ENCODE results near the gene PCSK6. TPM values are rescaled to one million over a fixed set of nuclear protein-coding genes. Genes with fewer than 3 reads are reported as not detected.

PCSK6 gene
- polyA plus RNA-seq, 1 donor, result 9.8 TPM

DNA sequence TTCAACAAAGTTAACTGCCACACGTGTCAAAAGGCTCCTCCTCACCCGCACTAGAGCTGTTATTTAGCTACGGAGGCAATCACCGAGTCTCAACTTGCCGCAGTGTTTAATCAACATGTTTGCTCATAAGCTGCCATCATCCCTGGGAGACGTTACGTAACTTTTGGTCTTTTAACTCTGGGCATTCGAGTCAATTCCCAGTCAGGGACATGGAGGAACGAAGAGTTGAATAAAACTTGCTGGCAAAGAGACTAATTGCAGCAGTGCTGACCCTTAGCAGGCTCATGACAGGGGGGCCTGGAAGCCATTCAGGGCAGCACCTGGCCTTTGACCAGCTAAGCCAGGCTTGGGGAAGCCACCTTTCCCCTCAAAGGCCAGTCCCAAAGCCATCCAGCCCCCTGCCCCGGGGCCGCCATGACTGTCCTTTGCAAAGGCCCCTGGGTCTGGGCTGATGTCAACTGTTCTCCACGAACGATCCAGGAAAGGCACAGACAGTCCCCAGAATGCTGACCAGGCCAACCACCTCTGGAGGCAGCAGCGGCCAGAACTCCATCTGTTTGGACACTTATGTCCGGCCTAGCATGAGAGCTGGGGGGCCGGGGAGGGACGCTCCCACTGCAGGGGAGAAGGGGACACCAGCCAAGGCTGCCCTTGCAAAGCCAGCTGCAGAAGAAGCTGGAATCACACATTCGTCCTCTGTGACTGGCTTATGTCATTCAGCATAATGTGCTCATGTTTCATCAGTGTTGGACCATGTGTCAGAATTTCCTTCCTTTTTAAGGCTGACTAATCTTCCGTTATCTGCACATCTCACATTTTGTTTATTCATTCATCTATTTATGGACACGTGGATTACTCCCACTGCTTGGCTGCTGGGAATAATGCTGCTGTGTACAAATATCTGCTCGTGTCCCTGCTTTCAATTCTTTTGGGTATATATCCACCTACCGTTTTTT lies 43.7 kb downstream of the PCSK6 start:
- no peak for DNase-seq

DNA sequence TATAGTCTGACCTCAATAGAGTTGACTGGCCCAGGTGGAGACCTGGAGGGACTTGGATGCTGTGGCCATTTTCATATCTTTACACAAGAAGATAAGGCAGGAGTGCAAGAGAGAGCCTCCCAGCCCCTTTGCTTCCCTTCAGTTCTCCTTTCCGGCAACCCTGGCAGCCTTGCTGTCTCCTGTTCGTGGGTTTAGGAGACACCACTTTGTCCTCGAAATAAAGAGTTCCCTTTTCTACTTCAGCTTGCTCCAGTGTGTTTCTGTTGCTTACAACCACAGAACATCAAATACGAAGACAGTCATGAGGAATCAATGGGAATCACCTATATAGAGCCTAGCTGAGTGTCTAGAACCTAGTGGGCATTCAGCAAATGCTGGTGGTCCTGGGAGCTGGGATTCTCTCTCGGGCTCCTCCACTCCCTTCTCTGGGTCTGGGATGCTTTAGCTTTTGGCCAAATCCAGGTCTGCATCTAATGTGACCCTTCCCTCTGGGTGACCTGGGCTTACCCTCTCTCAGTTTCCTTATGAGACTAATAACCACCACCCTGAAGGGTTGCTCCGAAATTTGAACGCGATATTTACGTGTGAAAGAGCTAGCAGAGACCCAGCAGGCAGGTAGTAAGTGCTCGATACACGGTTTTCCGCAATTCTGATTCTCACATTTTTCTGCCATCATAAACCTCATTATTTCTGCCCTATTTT lies 44.5 kb downstream of the PCSK6 start:
- no peak for DNase-seq

DNA sequence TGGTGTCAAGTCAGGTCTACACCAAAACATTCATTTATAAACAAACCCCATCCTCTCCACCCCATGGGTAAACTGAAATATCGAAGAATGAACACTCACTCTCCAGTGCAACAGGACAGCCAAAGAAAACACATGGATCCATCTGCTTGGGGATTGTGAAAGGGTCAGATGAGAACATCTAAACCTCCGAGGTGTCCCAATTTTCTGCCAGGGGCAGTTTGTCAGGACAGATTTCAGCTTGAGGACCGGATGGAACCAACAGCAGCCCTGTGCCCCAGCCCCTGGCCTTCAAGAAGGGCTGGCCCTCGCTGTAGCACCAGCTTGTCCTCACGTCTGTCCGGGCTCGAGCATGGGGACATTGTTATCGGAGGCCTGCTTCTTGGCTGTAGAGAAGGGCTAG lies 45.5 kb downstream of the PCSK6 start:
- no peak for DNase-seq

DNA sequence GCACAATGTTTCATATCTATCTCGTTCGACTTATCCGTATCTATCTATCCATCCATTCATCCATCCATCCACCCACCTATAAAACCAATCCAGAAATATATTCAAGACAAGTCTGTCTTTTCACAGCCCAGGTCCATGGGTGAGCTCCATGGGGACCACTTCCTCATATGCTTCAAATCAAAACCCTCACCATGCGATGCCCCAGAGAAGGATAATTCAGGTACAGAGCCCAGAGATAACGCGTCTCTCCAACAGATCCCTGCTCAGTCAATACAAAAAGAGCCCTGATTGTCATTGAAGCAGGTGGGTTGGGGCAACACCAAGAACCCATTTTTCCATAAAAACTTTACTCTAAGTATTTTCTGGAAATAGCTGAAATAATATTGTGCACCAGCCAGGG lies 47.2 kb downstream of the PCSK6 start:
- DNase-seq, result no peak

DNA sequence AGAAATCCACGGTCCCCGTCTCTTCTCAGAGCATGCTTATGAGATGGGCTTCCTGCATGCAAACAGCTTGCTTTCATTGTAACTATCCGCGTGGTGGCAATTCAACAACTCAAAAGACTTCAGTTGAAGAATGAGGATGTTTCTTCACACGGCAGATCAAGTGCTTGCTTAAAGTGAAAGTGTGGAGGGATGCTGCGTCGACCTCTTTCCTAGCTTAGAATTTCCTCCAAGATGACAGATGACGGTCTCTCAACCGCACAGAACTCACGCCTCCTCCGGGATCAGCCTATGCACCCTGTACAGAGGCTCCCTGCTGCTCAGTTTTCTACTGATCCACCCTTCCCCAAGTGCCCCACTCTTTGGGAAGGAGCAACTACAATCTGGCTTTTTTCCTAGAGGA lies 47.8 kb downstream of the PCSK6 start:
- no peak for DNase-seq

DNA sequence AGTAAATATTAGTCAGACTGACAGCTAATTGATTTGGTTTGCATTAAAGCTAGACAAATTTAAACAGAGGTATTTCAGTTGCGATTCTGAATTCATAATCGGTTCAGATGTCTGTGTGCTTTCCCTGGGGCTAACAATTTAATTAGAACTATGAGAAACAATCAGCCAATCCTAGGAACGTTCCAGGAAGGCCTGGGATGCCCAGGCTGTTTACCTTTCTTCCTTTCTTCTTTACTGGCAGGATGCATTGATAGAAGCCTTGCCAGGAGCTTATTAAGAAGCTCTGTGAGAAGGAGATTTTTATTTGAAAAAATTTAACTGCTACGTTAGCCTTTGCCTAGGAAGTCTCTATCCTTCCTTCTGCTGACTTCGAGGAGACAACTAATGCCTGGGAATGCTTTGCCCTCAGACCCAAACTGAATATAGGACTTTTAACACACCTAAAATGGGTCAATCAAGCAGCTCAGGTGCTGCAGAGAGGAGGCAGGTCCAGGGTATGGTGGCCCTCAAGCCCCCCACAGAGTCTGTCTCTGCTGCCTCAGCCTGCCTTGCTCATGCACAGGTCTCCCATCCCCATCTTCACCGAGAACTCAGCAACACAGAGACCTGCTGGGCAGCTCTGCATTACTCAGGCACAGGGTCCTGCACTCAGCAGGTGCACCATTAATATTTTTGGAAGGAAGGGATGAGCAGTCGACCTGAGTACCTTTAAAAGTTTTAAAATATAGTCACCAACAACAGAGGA lies 48.5 kb downstream of the PCSK6 start:
- no peak for DNase-seq

DNA sequence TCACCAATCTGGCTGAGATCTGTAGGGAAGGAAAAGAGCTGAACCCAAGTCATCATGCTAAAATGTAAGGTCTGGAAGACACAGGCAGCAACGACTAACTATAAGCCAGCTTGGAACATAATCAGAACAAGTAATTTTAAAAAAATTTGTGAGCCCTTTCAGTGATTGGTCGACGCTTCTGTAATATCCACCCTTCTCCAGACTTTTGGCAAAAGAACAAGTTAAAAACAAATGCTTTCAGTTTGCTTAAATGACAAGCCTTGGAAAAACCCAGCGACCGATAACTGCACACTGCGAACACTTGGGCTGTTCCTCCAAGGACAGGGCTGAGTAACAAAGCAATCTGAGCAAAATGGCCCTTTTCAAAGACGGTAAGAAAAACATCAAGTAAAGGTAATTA lies 49.6 kb downstream of the PCSK6 start:
- peak; percentile 67 for DNase-seq

DNA sequence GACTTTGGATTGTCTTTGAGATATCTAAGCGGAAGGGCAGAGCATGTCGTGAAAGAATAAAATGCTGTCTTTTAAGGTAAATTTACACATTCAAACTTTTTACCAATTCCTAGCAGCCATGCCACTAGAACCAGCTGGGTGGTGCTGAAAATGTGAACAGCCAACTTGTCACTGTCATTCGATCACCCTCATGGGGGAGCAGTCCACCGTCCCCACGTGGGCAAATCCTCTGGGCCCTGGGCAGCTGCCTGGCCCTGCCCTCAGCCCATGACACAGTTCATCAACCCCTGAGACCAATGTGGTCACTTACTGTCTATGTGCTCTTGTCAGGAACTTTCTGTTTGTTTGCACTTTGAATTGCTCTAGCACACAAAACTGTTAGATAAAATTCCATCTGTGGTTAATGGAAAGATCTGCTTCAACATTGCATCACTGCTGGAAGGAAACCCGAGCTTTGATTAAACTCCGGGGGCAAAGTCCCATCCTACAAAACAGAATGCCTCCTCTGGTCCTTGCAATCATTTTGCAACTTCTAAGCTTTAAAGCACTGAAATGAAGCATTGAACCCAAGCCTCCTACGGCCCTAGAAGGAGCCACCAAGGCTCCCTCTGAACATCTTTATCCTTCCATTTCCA lies 50.1 kb downstream of the PCSK6 start:
- no peak for DNase-seq

DNA sequence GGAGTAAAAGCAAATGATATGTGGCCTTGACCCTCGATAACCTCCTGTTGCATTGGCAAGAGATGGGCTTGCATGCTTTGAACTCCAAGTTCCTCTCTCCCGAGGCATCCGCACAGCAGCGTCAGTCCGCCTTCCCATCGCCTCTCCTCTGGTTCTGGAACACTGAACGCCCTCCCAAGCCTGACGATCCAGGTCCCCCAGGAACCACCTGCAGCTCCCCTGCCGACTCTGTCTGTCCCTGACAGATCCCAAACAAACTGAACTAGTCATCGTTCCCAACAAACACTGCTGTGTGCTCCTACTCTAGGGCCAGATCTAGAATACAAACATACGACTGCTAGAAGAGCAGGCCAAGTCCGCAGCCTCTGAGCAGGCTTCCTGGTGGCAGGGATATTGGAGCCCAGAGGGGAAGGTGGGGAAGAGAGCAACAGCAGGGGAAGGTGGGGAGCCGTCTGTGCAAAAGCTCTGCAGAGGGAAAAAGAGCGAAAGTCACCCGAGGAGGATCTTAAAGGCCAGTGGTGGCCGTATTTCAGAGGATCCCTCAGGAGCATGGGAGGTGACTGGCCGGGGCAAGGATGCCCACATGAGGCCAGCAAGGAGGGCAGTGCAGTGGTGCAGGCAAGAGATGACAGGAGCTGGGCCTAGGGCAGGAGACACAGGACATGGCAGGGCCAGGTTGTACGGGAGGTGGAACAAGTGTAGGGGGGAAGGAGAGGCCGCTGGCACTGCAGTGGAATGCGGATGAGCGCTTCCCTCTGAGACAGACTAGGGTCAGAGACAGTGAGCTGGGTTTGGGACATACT lies 50.8 kb downstream of the PCSK6 start:
- no peak for DNase-seq

DNA sequence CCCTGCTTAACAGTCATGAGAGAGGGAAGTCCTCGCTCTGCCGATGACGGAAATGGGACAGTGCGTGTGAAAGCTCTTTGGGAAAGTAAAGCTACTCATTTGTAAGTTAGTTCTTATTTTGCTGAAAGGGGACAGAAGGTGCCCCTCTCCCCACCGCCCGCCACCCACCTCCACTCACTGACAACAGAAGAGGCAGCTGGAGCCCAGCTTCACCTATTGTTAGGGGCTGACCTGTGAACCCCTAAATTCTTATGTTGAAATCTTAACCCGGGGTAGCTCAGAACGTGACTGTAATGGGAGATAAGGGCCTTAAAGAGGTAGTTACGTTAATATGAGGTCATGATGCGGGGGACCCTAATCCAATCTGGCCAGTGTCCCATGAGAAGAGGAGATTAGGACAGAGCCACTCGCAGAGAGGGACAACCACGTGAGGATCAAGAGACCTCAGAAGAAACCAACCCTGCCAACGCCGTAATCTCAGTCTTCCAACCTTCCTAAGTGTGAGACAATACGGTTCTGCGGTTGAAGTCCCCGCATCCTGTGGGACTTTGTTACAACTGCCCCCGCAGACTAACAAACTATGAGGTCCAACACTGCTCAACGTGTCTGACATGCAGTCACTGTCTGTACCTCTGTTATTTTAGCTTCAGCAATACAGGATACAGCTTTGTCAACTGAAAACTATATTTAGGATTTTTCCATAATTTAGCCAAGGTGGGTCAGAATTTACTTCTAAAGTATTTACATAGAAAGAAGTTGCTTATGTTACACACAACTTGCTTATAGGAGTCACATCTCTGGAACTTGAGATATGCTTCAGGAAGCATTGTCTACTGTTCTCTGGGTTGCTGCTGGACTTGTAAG lies 51.7 kb downstream of the PCSK6 start:
- DNase-seq, result no peak

DNA sequence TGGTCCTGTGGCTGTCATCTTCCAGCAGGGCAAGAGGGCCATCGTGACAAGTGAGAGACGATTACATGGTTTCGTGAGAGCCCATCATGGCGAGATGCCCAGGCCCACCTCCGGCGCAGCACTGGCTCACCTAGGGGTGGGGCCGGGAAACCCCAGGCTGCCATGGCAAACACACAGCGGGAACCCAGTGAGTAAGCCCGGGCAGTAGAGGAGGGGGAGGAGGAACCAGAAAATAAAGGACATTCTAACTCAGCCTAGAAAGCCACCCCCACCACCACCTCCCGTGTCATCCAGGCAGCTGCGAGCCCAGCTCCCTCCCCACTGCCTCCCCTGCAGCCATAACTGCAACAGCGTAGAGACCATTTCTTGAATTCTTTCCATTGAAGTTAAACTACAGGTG lies 52.3 kb downstream of the PCSK6 start:
- DNase-seq, result no peak

DNA sequence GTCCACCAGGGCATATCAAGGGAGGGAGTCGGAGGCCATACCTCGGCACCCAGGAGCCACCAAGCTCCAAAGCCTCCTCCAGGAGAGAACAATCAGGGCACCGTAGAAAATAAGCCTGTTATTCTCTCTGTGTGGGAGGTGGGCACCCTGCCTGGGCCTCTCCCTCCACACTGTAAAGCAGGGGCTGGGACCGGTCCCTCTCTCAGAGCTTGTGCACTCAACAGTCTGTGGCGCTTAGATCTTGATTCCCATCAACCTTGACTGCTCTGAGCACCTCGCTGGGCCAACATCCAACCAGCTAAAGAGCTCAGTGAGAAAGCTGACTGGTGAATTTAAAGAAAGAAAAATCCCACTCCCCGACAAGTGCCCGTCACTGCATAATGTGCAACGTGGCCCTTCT lies 53.0 kb downstream of the PCSK6 start:
- no peak for DNase-seq

DNA sequence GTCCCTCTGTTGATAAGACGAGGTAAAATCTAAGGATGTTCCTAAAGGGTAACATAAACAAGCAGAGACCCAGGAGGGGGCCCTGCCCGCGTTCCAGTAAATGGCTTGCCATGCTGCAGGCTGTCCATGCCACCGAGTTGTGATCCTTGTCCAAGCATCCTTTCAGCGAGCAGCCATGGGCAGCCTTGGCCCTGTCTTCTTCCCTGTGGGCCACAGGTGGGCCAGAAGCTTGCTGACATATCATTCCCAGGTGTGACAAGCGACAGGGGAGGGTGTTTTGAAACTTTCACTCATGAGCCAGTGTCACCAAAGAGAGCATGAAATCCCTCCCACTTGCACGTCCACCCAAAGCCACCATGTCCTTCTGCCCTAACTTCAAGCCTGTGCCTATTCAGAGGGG lies 53.7 kb downstream of the PCSK6 start:
- DNase-seq, result no peak

DNA sequence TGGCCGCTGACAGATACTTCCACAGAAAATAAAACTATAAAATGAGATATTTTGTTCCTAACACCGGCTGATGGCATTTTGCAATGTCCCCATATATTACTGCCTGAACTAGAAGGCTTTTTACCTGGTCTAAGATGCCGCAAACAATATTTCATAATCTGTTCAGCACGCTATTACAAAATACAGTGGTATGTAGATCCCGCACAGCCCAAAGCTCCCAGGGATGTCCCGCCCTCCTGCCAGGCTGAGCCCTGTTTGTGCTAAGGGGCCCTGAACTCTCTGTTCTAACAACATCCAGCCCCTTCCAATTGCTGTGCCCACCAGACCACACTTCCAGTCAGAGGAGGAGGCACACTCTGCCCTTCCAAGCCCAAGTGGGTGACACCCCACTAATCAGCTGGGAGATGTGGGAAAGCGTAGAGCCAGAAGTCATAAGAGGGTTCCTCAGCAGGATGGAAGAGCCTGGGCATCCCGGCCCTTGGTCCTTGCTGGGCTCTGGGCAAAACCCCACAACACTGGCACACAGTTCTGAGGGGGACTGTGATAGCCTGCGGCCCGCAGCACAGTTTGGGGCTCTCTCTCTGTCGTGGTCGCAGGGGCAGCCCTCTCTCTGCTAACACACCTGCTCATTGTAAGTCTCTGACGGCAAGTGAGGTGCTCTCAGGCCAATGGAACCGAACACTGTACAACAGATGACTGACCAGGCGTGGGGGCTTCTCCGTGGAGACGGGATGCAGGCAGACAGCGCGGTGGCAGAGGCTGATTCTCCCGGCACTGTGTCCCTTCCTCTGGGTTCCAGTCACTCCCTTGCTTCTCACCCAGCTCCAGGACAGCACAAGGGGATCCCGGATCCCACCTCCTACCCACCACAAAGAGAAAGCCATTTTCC lies 55.2 kb downstream of the PCSK6 start:
- DNase-seq, result no peak

DNA sequence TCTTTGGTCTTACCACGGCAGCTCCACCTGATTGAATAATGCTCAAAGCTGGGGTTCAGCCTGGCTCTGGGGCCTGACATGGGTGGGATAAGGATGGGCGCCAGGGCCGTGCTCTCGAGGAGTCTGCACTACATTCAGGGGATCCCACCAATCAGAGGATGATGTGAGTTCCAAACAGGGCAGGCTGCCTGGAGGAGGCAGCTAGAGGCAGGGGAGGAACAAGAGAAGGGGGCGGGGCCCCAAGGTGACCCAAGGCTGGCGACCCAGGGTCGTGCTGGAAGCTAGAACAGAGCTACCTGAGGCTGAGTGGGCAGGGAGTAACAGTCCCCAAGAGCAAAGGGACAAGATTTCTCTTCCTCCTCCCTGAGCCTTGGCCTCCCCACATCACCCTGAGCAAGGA lies 56.1 kb downstream of the PCSK6 start:
- no peak for DNase-seq

DNA sequence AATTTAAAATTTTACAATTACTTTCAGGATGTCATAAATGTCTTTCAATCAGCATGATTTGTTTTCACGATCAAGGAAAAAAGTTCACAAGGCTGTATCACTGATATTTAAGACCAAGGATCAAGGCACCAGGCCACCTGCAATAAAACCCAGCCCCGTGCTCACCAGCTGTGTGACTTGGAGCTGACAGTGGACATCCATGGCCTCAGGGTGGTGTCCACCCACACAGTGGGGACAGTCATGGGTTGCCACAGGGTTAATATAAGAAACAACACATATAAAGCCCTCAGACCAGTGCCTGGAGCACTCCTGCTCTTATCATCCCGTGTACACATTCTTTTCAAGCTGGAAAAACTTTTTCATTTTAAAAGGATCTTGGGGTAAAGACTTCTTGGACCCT lies 56.5 kb downstream of the PCSK6 start:
- DNase-seq, result no peak

DNA sequence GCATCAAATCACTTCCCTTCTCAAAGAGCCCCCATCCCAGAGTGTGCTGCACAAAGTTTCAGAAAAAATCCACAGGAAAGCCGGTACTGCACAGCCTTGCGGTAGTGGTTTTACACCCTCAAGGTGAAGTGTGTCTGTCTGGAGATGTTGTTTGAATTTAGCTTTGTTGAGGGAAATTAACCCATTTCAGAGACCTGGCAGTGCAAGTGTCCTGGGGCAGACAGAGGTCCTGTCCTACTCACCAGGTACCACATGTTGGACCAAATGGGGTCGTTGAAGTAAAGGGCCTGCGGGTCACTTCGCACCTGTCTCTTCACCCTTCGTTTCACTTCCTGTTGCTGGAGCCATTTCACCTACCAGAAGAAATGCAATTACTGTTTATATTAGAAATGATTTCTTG lies 57.8 kb downstream of the PCSK6 start:
- no peak for DNase-seq

DNA sequence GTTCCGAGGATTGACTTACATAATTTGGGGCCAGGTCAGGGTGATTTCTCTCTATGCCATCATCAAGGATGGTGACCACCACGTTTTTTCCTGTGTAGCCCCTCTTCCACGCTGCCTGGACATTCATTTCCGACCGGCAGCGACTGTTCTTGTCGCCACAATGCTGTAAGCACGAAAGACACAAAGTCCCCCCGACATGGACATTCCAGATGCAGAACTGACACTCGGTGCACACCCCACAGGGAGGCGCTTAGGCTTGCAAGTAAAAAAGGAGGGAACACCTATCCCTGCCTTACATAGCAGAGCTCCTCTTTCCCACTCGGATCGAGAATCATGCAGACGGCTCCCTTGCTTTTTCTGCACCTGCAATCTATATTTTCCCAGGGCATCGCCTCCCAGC lies 58.2 kb downstream of the PCSK6 start:
- DNase-seq, result no peak

DNA sequence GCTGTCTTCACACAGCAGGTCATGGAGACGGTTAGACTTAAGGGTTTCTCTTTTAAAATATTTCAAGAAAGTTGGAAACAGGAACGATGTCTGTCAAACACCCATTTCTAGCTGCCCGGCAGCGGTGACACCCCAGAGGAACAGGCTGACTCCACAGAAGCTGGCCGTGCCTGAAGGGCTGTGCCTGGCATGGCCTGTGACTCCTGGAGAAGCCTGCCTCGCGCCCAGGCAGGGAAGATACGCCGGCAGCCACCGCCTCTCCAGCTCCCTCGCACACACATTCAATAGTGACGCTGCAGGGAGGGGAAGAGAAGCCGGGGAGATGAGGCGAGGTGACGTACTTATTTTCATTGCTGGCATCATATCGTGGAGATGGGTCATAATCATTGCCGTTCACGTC lies 59.9 kb downstream of the PCSK6 start:
- no peak for DNase-seq

DNA sequence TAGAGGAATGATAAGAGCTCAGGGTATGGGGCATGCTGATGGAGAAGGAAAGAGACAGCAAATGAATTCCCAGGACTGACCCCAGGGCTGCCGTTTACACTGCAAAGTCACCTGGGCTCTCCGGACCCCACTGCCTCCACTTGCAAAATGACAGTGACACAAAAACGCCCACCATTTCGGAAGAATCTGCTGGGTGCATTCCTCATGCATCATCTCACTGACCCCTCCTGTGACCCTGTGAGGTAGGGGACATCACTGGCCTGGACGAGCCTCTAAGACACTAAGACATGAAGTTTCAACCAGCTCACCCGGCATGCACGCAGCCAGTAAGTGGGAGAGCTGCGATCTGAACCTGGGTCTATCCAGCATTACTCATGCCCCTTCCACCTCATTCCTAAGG lies 60.3 kb downstream of the PCSK6 start:
- no peak for DNase-seq

Measured in hindlimb muscle (tissue), 1 donor.